Fibroblast of lung (primary cell): ENCODE measurements around the gene ADAMTS16. TPM values are rescaled to one million over a fixed set of nuclear protein-coding genes. Genes with fewer than 3 reads are reported as not detected.
A peak's percentile ranks its signal among the peaks of the same experiment; 100 is the strongest.

Experiments used
- DNase-seq, 2 donors: peaks; one replicate each; pipeline versions ENCODE4 v3.0.0 to v3.0.0-alpha.2; 2010; ENCODE audit warnings: low read depth in 2 of 2
- H2AFZ ChIP-seq: 2 replicates; pipeline ENCODE4 v1.5.1; 2012; ENCODE audit warnings: low read length, control low read depth, inconsistent platforms
- H3K27ac ChIP-seq: 2 replicates; pipeline ENCODE4 v1.5.1; 2011; ENCODE audit warnings: low read length, control low read depth; ENCODE audit not compliant: insufficient read depth
- H3K27me3 ChIP-seq: 2 replicates; pipeline ENCODE4 v1.5.1; 2011; ENCODE audit warnings: mild to moderate bottlenecking, low read length; ENCODE audit not compliant: control insufficient read depth, insufficient read depth
- H3K36me3 ChIP-seq: 2 replicates; pipeline ENCODE4 v1.5.1; 2011; ENCODE audit warnings: low read length; ENCODE audit not compliant: control insufficient read depth, insufficient read depth
- H3K4me1 ChIP-seq: 2 replicates; pipeline ENCODE4 v1.5.1; 2011; ENCODE audit warnings: low read length; ENCODE audit not compliant: control insufficient read depth, insufficient read depth; ENCODE audit errors: extremely low read depth
- H3K4me2 ChIP-seq: 2 replicates; pipeline ENCODE4 v1.5.1; 2011; ENCODE audit warnings: low read length, control low read depth; ENCODE audit not compliant: insufficient read depth; ENCODE audit errors: extremely low read depth
- H3K4me3 ChIP-seq, 4 experiments: fragments of 200-600 bp in 1 of 4; sonication (generic) in 1 of 4; replicated peaks in 1 of 4; 2 replicates each; pipeline ENCODE4 v1.5.1; 2011 to 2016; ENCODE audit warnings: low read length in 4 of 4, low read depth in 3 of 4, mild to moderate bottlenecking in 3 of 4, control low read depth in 2 of 4, inconsistent platforms in 1 of 4, mixed read lengths in 1 of 4; ENCODE audit not compliant: insufficient read depth in 1 of 4; ENCODE audit errors: control extremely low read depth in 1 of 4
- H3K79me2 ChIP-seq: 2 replicates; pipeline ENCODE4 v1.5.1; 2012; ENCODE audit warnings: mild to moderate bottlenecking, low read length, inconsistent platforms; ENCODE audit not compliant: control insufficient read depth, insufficient read depth
- H3K9ac ChIP-seq: 2 replicates; pipeline ENCODE4 v1.5.1; 2011; ENCODE audit warnings: mild to moderate bottlenecking, low read length, control low read depth; ENCODE audit not compliant: insufficient read depth
- H3K9me3 ChIP-seq: 2 replicates; pipeline ENCODE4 v1.5.1; 2012; ENCODE audit warnings: low read depth, low read length; ENCODE audit not compliant: control insufficient read depth, insufficient read depth
- H4K20me1 ChIP-seq: 2 replicates; pipeline ENCODE4 v1.5.1; 2011; ENCODE audit warnings: low read length; ENCODE audit not compliant: control insufficient read depth, insufficient read depth; ENCODE audit errors: extremely low read depth
- CTCF ChIP-seq, 2 donors: IDR thresholded peaks in 1 of 2; conservative IDR thresholded peaks in 1 of 2; 1 replicate in 1 of 2; 2 replicates in 1 of 2; pipeline ENCODE4 v1.5.1; 2011 to 2012; ENCODE audit warnings: low read length in 2 of 2, control low read depth in 1 of 2, inconsistent platforms in 1 of 2, low read depth in 1 of 2, mild to moderate bottlenecking in 1 of 2
- EZH2 ChIP-seq: IDR thresholded peaks from 2 replicates; pipeline ENCODE4 v1.5.1; 2012; ENCODE audit warnings: low read length, control low read depth, mild to moderate bottlenecking; ENCODE audit errors: missing control alignments
- polyA plus RNA-seq, 2 donors: library from polyadenylated mRNA; depleted of rRNA in 1 of 2; stranded (reverse) in 1 of 2; unstranded in 1 of 2; fragments of >200 nt; gene quantifications; 2 replicates each; pipeline ENCODE4 v1.2.1, GENCODE V29; 2011 to 2012; ENCODE audit warnings: missing spikeins in 1 of 2
- total RNA-seq: library from RNA; depleted of rRNA; stranded (reverse); fragments of >200 nt; gene quantifications from 2 replicates; pipeline ENCODE4 v1.2.1, GENCODE V29; 2014

ADAMTS16 gene
- total and polyA plus RNA-seq, 2 donors (not counting 1 experiment from before 2014, with no cell fraction given), result 0.06 to 0.17 TPM

GRCh38 chr5:5221724-5222123 lies 81.6 kb downstream of the ADAMTS16 start:
- no peaks in the 10 kb centered on the region for H3K36me3 ChIP-seq
- no peak for TF ChIP-seq CTCF (conservative IDR thresholded peaks at IDR 0.05 in 1 of 2, IDR thresholded peaks at IDR 0.05 in 1 of 2; ENCODE audit: low read depth in 1 of 2, low read length in 2 of 2)
- no peak for TF ChIP-seq EZH2
- H3K27ac ChIP-seq, result no peak overlapping the region
- DNase-seq, result peak; percentile 38 to 85
- H3K4me2 ChIP-seq, result no peak overlapping the region
- no peak overlapping the region for H3K9ac ChIP-seq
- H2AFZ ChIP-seq, result no peak overlapping the region
- H3K4me3 ChIP-seq, result no peak overlapping the region
- no peaks in the 10 kb centered on the region for H3K9me3 ChIP-seq
- H4K20me1 ChIP-seq, result no peaks in the 10 kb centered on the region
- H3K79me2 ChIP-seq, result no peaks in the 10 kb centered on the region
- no peaks in the 10 kb centered on the region for H3K4me1 ChIP-seq
- no peaks in the 10 kb centered on the region for H3K27me3 ChIP-seq

DNA sequence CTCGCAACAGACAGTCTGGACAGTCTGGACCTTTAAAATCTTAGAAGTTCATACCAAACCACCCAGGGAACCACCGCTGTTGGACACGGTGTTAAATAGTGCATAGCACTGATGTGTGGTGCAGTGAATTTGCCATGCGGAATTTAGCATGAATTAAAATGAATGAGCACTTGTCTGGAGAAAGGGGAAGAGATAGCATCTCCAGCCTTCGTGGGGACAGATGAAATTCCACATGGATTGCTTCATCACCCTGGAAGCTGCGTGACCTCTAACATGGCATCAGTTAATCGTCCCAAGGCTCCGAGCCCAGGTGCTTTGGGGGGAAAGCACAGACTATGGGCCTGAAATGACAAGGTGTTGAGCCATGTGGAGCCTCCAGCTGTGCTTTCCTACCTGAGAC lies 91.4 kb downstream of the ADAMTS16 start:
- Histone ChIP-seq H3K27me3 (no peaks in the 10 kb centered on the region), H3K4me1 (no peaks in the 10 kb centered on the region), H2AFZ (no peak overlapping the region), H3K36me3 (no peaks in the 10 kb centered on the region), H3K79me2 (no peaks in the 10 kb centered on the region), H3K4me3 (no peak overlapping the region), H4K20me1 (no peaks in the 10 kb centered on the region), H3K9me3 (no peaks in the 10 kb centered on the region), H3K4me2 (no peak overlapping the region), H3K27ac (no peak overlapping the region), H3K9ac (no peak overlapping the region)
- DNase-seq, result peak in 1 of 2 donors; percentile 56
- TF ChIP-seq EZH2, result no peak
- TF ChIP-seq CTCF (conservative IDR thresholded peaks at IDR 0.05 in 1 of 2, IDR thresholded peaks at IDR 0.05 in 1 of 2; ENCODE audit: low read depth in 1 of 2, low read length in 2 of 2), result no peak

GRCh38 chr5:5234912-5235311 lies 94.8 kb downstream of the ADAMTS16 start:
- Histone ChIP-seq H3K36me3 (no peaks in the 10 kb centered on the region), H3K4me3 (no peak overlapping the region), H3K4me2 (no peak overlapping the region), H3K27ac (no peak overlapping the region), H3K27me3 (no peaks in the 10 kb centered on the region), H2AFZ (no peak overlapping the region), H4K20me1 (no peaks in the 10 kb centered on the region), H3K9me3 (no peaks in the 10 kb centered on the region), H3K9ac (no peak overlapping the region), H3K79me2 (no peaks in the 10 kb centered on the region), H3K4me1 (no peaks in the 10 kb centered on the region)
- DNase-seq, result no peak
- TF ChIP-seq CTCF (conservative IDR thresholded peaks at IDR 0.05 in 1 of 2, IDR thresholded peaks at IDR 0.05 in 1 of 2; ENCODE audit: low read depth in 1 of 2, low read length in 2 of 2), result no peak
- no peak for TF ChIP-seq EZH2
